ENCODE measurements around the gene PDE6B.

The PDE6B gene

DNA sequence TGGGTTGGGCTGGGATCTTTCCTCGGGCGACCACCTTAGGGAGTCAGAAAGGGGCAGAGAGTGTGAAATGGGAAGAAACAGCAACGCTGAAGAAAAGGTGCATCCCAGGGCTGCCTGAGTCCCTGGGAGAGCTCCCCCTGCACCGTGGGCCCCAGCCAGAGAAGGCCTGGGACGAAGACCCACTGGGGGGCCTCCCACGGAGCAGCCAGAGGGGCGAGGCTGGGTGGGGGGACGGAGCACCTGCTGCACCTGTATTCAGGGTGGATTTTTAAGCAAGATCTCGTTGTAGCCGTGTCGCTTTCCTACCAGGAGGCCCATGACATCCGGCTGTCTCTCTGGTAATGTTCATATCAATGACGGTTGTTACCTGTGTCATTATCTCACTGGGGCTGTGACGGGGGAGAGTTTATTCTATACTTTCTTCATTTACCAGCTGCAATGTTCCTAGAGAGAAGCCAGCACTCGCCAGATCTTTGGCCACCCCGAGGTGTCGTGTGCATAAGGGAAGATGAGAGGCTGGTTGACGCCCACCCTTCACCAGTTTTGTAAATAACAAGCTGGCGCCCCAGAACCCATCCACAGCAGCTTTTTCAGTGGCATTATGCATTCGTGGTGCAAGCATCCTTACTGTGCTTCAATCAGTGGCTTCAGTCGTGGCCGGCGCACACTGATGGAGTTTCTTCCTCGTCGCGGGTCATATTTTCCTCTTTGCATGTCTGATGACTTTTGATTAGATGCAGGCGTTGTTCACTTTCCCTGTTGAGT lies 74.6 kb downstream of the PDE6B start:
- TF ChIP-seq CTCF (IDR thresholded peaks at IDR 0.05; ENCODE audit: low read depth, low read length) = no peak

DNA sequence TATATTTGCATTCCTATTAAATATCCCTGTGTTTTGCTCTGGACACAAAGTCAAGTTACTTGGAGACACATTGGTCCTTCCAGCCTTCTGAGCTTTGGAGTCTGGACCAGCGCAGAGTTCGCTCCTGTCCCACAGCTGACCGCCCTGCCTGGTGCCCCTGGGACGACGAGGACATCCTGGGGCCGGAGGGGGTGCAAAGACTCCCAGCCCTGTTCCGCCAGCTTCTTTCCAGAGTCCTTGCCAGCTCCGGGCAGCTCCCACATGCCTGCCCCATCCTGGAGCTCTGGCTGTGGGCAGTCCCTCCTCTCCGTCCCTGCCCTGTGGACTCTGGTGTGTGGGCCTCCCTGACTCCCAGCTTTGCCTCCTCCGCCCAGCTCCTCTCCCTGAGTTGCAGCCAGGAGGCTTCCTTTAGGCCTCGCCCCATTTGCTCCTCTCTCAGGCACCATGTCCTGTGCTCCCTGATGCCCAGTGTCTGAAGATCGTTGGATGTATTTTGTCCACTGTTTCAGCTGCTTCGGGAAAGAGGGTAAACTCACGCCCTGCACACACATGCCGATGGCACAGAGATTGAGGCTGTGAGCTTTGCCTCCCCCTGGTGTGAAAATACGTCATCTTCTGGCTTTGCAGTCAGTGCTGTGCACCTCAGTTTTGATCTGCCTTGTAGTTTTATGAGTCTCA lies 75.4 kb downstream of the PDE6B start:
- no peak for TF ChIP-seq CTCF (IDR thresholded peaks at IDR 0.05; ENCODE audit: low read depth, low read length)
- no peak overlapping the region for H3K4me3 ChIP-seq (ENCODE audit: low read depth, low read length)

More for the DNA sequence above, 74.6 kb downstream of the PDE6B start:
- H3K4me3 ChIP-seq (ENCODE audit: low read depth, low read length) = no peak overlapping the region

GRCh38 chr4:702618-703048 lies 77.3 kb downstream of the PDE6B start:
- H3K4me3 ChIP-seq (ENCODE audit: low read depth, low read length) = no peak overlapping the region
- no peak for TF ChIP-seq CTCF (IDR thresholded peaks at IDR 0.05; ENCODE audit: low read depth, low read length)

- H3K4me3 ChIP-seq (ENCODE audit: low read depth, low read length) = no peak overlapping the region
- no peak for TF ChIP-seq CTCF (IDR thresholded peaks at IDR 0.05; ENCODE audit: low read depth, low read length)
Observed at GRCh38 chr4:703336-704197, 78.2 kb downstream of the PDE6B start.

- no peak overlapping the region for H3K4me3 ChIP-seq (ENCODE audit: low read depth, low read length)
- TF ChIP-seq CTCF (IDR thresholded peaks at IDR 0.05; ENCODE audit: low read depth, low read length) = no peak
Observed at GRCh38 chr4:704198-704891, 79.0 kb downstream of the PDE6B start.

DNA sequence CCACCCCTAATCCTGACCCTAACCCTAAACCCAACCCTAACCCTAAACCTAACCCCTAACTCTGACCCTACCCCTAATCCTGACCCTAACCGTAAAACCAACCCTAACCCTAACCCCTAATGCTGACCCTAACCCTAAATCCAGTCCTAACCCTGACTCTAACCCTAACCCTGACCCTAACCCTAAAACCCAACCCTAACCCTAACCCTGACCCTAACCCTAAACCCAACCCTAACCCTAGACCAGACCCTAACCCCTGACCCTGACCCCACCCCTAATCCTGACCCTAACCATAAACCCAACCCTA lies 79.6 kb downstream of the PDE6B start:
- TF ChIP-seq CTCF (IDR thresholded peaks at IDR 0.05; ENCODE audit: low read depth, low read length) = no peak
- H3K4me3 ChIP-seq (ENCODE audit: low read depth, low read length) = peak overlapping the region; percentile 45; the same call in 1 of the 2 replicates

Measured in WI38 (cell line).